ENCODE results near the gene MIXL1.

- no peak for TF ChIP-seq POLR2AphosphoS5 (IDR thresholded peaks at IDR 0.05; ENCODE audit: low read depth, low read length)
- no peak for TF ChIP-seq POLR2A (IDR thresholded peaks at IDR 0.05; ENCODE audit: low read depth, low read length)
- TF ChIP-seq SPI1 (IDR thresholded peaks at IDR 0.05; ENCODE audit: low read depth, low read length) = no peak
Observed at GRCh38 chr1:226220473-226221189, 2.8 kb upstream of the MIXL1 start.
